ENCODE measurements around the gene GARNL3.
A peak's percentile ranks its signal among the peaks of the same experiment; 100 is the strongest.

The GARNL3 gene

GRCh38 chr9:127269449-127269848 lies 4.9 kb downstream of the GARNL3 start:
- DNase-seq = no peak

GRCh38 chr9:127273326-127273725 lies 8.8 kb downstream of the GARNL3 start:
- no peak for DNase-seq

GRCh38 chr9:127277099-127277498 lies 12.5 kb downstream of the GARNL3 start:
- DNase-seq = peak in 1 of 58 donors; percentile 29

GRCh38 chr9:127277770-127278169 lies 13.2 kb downstream of the GARNL3 start:
- DNase-seq = peak in 1 of 58 donors; percentile 34

- no peak for DNase-seq
Observed at GRCh38 chr9:127278372-127278771, 13.8 kb downstream of the GARNL3 start.

- no peak for DNase-seq
Observed at GRCh38 chr9:127279717-127280285, 15.2 kb downstream of the GARNL3 start.

GRCh38 chr9:127280880-127281660 lies 16.5 kb downstream of the GARNL3 start:
- no peak for DNase-seq

GRCh38 chr9:127281891-127282290 lies 17.3 kb downstream of the GARNL3 start:
- DNase-seq = no peak

GRCh38 chr9:127282611-127283010 lies 18.0 kb downstream of the GARNL3 start:
- no peak for DNase-seq

- no peak for DNase-seq
Observed at GRCh38 chr9:127283135-127283534, 18.6 kb downstream of the GARNL3 start.

- peak in 23 of 58 donors; percentile 12 to 65 (median 34) for DNase-seq
Observed at GRCh38 chr9:127283917-127284497, 19.4 kb downstream of the GARNL3 start.

- DNase-seq = no peak
Observed at GRCh38 chr9:127285965-127286364, 21.4 kb downstream of the GARNL3 start.

- peak in 1 of 58 donors; percentile 34 for DNase-seq
Observed at GRCh38 chr9:127290561-127291065, 26.0 kb downstream of the GARNL3 start.

- peak in 5 of 58 donors; percentile 1 to 47 (median 17) for DNase-seq
Observed at GRCh38 chr9:127291246-127291778, 26.7 kb downstream of the GARNL3 start.

- DNase-seq = no peak
Observed at GRCh38 chr9:127292415-127292814, 27.8 kb downstream of the GARNL3 start.

- DNase-seq = no peak
Observed at GRCh38 chr9:127293328-127293727, 28.8 kb downstream of the GARNL3 start.

- DNase-seq = no peak
Observed at GRCh38 chr9:127293767-127294166, 29.2 kb downstream of the GARNL3 start.

- DNase-seq = no peak
Observed at GRCh38 chr9:127295005-127295404, 30.4 kb downstream of the GARNL3 start.

GRCh38 chr9:127300886-127301447 lies 36.4 kb downstream of the GARNL3 start:
- no peak for DNase-seq

GRCh38 chr9:127303830-127304229 lies 39.3 kb downstream of the GARNL3 start:
- no peak for DNase-seq

- DNase-seq = no peak
Observed at GRCh38 chr9:127305206-127305837, 40.7 kb downstream of the GARNL3 start.

Measured in anterior cingulate cortex (tissue), 58 donors.